Transverse colon (tissue), 3 donors: ENCODE results near the gene IL23A.

Experiments used
- POLR2A ChIP-seq: fragments of 450-650 bp; IDR thresholded peaks from one replicate; pipeline ENCODE4 v1.6.1; 2016; ENCODE audit warnings: antibody characterized with exemption, mild to moderate bottlenecking, moderate library complexity
- TF ChIP-seq, protein P1 (sequence below), 5 experiments: fragments of 200-600 bp in 3 of 5; fragments of 450-650 bp in 2 of 5; sonication (generic) in 3 of 5; IDR thresholded peaks; 1 replicate in 2 of 5; 2 replicates in 3 of 5; pipeline ENCODE4 v1.5.1; 2016 to 2017; ENCODE audit warnings: antibody characterized with exemption in 5 of 5, inconsistent platforms in 3 of 5, mild to moderate bottlenecking in 2 of 5, moderate library complexity in 1 of 5

- TF ChIP-seq, protein P1, sequence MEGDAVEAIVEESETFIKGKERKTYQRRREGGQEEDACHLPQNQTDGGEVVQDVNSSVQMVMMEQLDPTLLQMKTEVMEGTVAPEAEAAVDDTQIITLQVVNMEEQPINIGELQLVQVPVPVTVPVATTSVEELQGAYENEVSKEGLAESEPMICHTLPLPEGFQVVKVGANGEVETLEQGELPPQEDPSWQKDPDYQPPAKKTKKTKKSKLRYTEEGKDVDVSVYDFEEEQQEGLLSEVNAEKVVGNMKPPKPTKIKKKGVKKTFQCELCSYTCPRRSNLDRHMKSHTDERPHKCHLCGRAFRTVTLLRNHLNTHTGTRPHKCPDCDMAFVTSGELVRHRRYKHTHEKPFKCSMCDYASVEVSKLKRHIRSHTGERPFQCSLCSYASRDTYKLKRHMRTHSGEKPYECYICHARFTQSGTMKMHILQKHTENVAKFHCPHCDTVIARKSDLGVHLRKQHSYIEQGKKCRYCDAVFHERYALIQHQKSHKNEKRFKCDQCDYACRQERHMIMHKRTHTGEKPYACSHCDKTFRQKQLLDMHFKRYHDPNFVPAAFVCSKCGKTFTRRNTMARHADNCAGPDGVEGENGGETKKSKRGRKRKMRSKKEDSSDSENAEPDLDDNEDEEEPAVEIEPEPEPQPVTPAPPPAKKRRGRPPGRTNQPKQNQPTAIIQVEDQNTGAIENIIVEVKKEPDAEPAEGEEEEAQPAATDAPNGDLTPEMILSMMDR (IDR thresholded peaks at IDR 0.05) = no peak
- TF ChIP-seq POLR2A = no peak
Observed at GRCh38 chr12:56377989-56378316, 39.3 kb downstream of the IL23A start.
